NCI-H1930 (cell line): Measurements from ENCODE around the gene PER1.
A peak's percentile ranks its signal among the peaks of the same experiment; 100 is the strongest.

ENCODE experiments used
- DNase-seq, 2 experiments: peaks; one replicate each; lab custom pipeline; 2025; lab: John Stamatoyannopoulos, UW

PER1 gene

GRCh38 chr17:8166731-8167130 lies 14.5 kb upstream of the PER1 start:
- no peak for DNase-seq

- DNase-seq, result no peak
Observed at GRCh38 chr17:8164815-8165131, 12.6 kb upstream of the PER1 start.

- DNase-seq, result peak in 1 of 2 experiments; percentile 23
Observed at GRCh38 chr17:8163978-8164814, 12.0 kb upstream of the PER1 start.

- DNase-seq, result peak; percentile 19 to 47
Observed at GRCh38 chr17:8162997-8163977, 11.1 kb upstream of the PER1 start.

GRCh38 chr17:8162233-8162996 lies 10.2 kb upstream of the PER1 start, which contains the start of gene VAMP2:
TSS of gene VAMP2 (minus strand) at chr17:8162948. CDS start at chr17:8162879, 69 bp downstream.
- peak in 1 of 2 experiments; percentile 74 for DNase-seq

- no peak for DNase-seq
Observed at GRCh38 chr17:8161289-8162232, 9.4 kb upstream of the PER1 start.

GRCh38 chr17:8160741-8161221 lies 8.6 kb upstream of the PER1 start:
- DNase-seq, result no peak

GRCh38 chr17:8160224-8160577 lies 8.0 kb upstream of the PER1 start:
- DNase-seq, result no peak

- no peak for DNase-seq
Observed at GRCh38 chr17:8159459-8160223, 7.4 kb upstream of the PER1 start.

- DNase-seq, result no peak
Observed at GRCh38 chr17:8159032-8159400, 6.8 kb upstream of the PER1 start.

GRCh38 chr17:8158267-8159031 lies 6.2 kb upstream of the PER1 start:
- peak; percentile 71 to 83 for DNase-seq

- peak; percentile 100 for DNase-seq
Observed at GRCh38 chr17:8156246-8156992, 4.2 kb upstream of the PER1 start.

GRCh38 chr17:8155996-8156245 lies 3.7 kb upstream of the PER1 start:
- no peak for DNase-seq

- no peak for DNase-seq
Observed at GRCh38 chr17:8155231-8155995, 3.2 kb upstream of the PER1 start.

- no peak for DNase-seq
Observed at GRCh38 chr17:8154608-8155155, 2.5 kb upstream of the PER1 start.

- DNase-seq, result peak in 1 of 2 experiments; percentile 22
Observed at GRCh38 chr17:8153957-8154607, 1.9 kb upstream of the PER1 start.

GRCh38 chr17:8153525-8153956 lies 1.3 kb upstream of the PER1 start:
- no peak for DNase-seq
